HepG2 (cell line): ENCODE measurements around the gene RPL36.

Experiments
- CTCF ChIP-seq: sonication (generic); formaldehyde crosslinking; IDR thresholded peaks from 2 replicates; pipeline ENCODE4 v1.5.0; 2020; ENCODE audit warnings: mild to moderate bottlenecking, missing genetic modification reagents, moderate library complexity
- ETV6 ChIP-seq: sonication (generic); formaldehyde crosslinking; conservative IDR thresholded peaks from 2 replicates; pipeline ENCODE4 v1.4.0; 2020; ENCODE audit warnings: missing genetic modification reagents
- KLF9 ChIP-seq: IDR thresholded peaks from 2 replicates; pipeline ENCODE4 v1.6.1; 2016; ENCODE audit warnings: low read depth
- NR1H2 ChIP-seq: sonication (generic); formaldehyde crosslinking; IDR thresholded peaks from 2 replicates; pipeline ENCODE4 v1.8.1; 2022; ENCODE audit warnings: low read depth, missing genetic modification reagents, borderline replicate concordance
- PTBP1 ChIP-seq: fragments of 200-400 bp; formaldehyde crosslinking; IDR thresholded peaks from 2 replicates; pipeline ENCODE4 v1.6.1; 2018; ENCODE audit warnings: low read length, low read depth; ENCODE audit not compliant: poor library complexity, severe bottlenecking
- SUZ12 ChIP-seq: fragments of 150-350 bp; IDR thresholded peaks from 2 replicates; pipeline ENCODE4 v1.6.1; 2014; ENCODE audit warnings: low read depth, low read length
- SYNCRIP ChIP-seq: fragments of 200-400 bp; formaldehyde crosslinking; IDR thresholded peaks from 2 replicates; pipeline ENCODE4 v1.6.1; 2018; ENCODE audit warnings: mild to moderate bottlenecking, low read depth, low read length; ENCODE audit not compliant: insufficient read depth
- XRCC5 ChIP-seq: fragments of 200-400 bp; formaldehyde crosslinking; optimal IDR thresholded peaks from 2 replicates; pipeline ENCODE3; 2017; ENCODE audit warnings: mild to moderate bottlenecking, low read length
- ZMAT5 ChIP-seq: sonication (generic); formaldehyde crosslinking; IDR thresholded peaks from 2 replicates; pipeline ENCODE4 v1.5.0; 2020; ENCODE audit warnings: mild to moderate bottlenecking, low read depth, missing genetic modification reagents, borderline replicate concordance

- TF ChIP-seq PTBP1 (no peak), CTCF (CRISPR knock-in tag) (no peak), XRCC5 (no peak), NR1H2 (CRISPR knock-in tag) (no peak), ETV6 (CRISPR knock-in tag) (no peak), KLF9 (CRISPR knock-in tag) (no peak), SYNCRIP (no peak), SUZ12 (no peak), ZMAT5 (no peak)
These were observed 47.9 kb upstream of the RPL36 start for GRCh38 chr19:5642204-5642603.
